GM21619 (cell line): ENCODE measurements around the gene TLR9.

Experiments used
- ATAC-seq: cut with Tn5 transposase; IDR thresholded peaks from one replicate; pipeline ENCODE4 v1.9.1; 2021; ENCODE audit not compliant: unreplicated experiment

Gene TLR9

GRCh38 chr3:52218026-52218425, 7.4 kb downstream of the TLR9 start:
- ATAC-seq = no peak

DNA sequence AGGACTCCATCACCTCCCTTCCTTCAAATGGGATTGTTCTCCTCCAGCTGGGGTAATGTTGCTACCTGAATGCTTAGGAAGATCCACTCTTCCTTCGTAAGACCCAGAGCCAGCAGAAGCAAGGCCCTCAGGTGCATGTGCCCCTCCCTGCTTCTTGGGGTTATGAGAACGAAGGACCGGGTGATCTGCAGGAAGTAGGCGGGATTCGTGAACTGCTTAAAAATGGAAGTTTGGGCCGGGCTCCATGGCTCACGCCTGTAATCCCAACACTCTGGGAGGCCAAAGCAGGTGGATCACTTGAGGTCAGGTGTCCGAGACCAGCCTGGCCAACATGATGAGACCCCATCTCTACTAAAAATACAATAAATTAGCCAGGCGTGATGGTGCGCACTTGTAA, 8.0 kb downstream of the TLR9 start:
- no peak for ATAC-seq

GRCh38 chr3:52216585-52217408, 8.6 kb downstream of the TLR9 start:
- no peak for ATAC-seq

- ATAC-seq = no peak
Observed at GRCh38 chr3:52215351-52215750, 10.1 kb downstream of the TLR9 start.

DNA sequence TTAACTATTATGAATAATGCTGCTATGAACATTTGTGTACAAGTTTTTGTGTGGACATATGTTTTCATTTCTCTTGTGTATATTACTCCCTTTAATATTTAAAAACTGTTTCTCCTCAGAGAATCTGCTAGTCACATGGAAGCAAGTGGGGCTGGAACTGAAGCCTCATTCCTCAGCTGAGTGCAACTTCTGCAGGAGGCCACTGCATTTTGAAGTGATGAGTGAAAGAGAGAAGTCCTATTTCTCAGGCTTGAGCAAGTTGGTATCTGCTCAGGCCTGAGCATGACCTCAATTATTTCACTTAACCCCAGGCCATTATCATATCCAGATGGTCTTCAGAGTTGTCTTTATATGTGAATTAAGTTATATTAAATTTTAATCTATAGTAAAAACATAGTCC, 11.5 kb downstream of the TLR9 start:
- ATAC-seq = no peak

DNA sequence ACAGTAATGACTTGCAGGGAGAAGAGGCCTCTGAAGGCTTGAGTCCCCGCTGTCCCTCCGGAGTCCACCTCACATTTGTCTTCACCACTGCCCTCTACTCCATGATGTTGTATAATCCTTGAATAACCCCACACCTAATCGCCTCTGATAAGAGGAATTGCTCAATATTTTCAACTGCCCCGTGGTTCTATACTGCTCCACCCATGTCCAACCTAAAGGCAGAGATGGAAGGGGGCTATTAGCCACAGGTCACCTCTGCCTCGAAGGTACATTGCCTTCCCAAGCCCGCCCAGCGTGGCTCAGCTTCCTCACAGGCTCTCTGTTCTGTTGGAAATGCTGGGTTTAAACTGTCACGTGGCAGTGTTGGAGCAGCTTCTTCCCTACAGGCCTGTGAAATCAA, 12.4 kb downstream of the TLR9 start:
- ATAC-seq = no peak

DNA sequence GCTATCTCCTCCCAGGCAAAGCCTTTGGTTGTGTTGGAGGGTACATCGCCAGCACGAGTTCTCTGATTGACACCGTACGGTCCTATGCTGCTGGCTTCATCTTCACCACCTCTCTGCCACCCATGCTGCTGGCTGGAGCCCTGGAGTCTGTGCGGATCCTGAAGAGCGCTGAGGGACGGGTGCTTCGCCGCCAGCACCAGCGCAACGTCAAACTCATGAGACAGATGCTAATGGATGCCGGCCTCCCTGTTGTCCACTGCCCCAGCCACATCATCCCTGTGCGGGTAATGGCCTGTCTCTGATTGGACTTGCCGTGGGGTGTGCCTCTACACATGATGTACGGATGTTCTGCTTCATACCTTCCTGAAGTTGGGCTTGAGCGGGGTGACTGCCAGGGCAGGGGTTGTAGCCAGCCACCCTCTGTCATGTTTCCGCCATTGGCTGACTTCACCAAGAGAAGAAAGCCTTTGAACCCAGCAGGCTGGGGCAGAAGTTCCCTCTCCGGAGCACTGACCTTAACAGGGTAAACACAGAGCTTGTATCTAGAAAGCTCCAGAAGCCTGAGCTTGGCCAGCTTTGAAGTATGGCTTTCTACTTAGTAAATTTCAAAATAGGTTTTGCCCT, 14.1 kb downstream of the TLR9 start:
- ATAC-seq = no peak

DNA sequence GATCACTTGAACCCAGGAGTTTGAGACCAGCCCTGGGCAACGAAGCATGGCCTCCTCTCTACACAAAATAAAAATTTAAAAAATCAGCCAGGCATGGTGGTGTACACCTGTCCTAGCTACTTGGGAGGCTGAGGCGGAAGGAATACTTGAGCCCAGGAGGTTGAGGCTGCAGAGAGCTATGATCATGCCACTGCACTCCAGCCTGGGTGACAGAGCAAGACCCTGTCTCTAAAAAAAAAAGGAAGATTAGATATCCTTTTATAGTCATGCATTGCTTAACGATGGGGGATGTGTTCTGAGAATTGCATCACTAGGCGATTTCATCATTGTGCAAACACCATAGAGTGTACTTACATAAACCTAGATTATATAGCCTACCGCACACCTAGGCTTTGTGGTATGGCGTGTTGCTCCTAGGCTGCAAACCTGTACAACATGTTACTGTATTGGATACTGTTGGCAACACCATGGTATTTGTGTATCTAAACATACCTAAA, 14.8 kb downstream of the TLR9 start:
- ATAC-seq = no peak

- ATAC-seq = no peak
Observed at GRCh38 chr3:52210037-52210436, 15.4 kb downstream of the TLR9 start.

DNA sequence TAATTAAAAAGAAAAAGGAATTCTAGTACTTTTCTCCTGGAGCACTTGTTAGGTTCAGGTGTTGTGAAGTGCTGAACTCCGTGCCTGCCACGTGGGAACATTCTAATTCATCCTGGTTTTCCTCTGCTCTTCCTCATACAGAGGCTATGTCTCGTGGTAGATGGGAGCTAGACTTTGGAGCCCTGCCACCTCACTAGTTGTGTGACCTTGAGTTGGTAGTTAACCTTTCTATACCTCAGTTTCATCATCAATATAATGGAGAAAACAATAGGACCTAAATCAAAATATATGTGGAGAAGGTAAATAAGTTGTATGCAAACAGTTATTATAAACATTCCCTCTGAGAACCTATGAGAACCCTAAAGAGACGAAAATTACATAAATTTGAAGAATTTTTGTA, 16.9 kb downstream of the TLR9 start:
- ATAC-seq = no peak

DNA sequence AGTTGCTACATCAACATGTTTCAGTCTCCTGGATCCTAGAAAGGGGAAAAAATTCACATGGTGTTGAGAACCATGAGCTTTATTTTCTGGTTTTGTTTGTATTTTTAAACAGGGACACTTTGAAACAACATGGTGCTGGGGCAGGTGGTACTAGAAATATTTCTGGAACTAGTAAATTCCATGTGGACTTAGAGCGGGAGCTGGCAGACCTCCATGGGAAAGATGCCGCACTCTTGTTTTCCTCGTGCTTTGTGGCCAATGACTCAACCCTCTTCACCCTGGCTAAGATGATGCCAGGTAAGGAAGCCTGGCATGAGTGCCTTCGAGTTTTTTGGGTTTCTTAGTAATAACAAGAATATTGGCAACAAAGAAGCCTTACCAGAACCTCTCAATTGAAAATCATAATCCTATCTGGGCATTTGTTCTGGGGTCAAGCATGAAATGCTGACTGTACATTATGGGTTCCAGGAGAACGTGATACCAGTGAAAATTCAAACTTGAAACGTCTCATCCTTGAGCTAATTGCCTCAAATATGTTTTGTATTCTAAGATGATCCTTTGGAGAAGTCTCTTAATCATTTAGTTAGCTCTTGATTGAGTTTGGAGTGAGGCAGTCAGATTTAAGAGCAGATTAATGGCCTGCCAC, 19.6 kb downstream of the TLR9 start:
- no peak for ATAC-seq

- ATAC-seq = no peak
Observed at GRCh38 chr3:52204337-52205073, 20.9 kb downstream of the TLR9 start.

- ATAC-seq = no peak
Observed at GRCh38 chr3:52203701-52204100, 21.7 kb downstream of the TLR9 start.

GRCh38 chr3:52202384-52203077, 22.9 kb downstream of the TLR9 start:
- ATAC-seq = no peak

DNA sequence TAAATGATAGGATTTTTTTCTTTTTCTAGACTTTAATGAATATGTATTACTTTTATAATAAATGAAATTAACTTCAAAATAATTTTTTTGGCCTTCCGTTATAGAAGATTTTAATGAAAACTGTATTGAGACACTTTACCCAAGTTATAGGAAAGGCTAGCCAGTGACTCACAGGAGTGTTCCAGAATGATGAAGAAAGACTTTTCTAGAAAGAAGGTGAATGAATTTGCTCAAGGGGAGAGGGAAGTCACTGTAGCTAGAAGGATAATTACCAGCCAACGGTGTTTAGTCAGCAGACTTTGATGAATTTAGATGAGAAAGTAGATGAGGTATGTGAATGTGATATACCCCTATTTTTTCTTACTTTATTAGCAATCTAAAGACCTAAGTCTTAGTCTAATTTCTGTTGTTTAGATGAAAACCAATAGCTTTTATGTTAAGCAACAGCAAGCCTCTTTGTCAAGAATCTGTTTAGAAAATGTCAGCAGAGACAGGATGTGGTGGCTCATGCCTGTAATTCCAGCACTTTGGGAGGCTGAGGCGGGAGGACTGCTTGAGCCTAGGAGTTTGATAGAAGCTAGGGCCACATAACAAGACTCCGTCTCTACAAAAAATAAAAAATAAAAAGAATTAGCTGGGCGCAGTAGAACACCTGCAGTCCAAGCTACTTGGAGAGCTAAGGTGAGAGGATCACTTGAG, 24.3 kb downstream of the TLR9 start:
- no peak for ATAC-seq

DNA sequence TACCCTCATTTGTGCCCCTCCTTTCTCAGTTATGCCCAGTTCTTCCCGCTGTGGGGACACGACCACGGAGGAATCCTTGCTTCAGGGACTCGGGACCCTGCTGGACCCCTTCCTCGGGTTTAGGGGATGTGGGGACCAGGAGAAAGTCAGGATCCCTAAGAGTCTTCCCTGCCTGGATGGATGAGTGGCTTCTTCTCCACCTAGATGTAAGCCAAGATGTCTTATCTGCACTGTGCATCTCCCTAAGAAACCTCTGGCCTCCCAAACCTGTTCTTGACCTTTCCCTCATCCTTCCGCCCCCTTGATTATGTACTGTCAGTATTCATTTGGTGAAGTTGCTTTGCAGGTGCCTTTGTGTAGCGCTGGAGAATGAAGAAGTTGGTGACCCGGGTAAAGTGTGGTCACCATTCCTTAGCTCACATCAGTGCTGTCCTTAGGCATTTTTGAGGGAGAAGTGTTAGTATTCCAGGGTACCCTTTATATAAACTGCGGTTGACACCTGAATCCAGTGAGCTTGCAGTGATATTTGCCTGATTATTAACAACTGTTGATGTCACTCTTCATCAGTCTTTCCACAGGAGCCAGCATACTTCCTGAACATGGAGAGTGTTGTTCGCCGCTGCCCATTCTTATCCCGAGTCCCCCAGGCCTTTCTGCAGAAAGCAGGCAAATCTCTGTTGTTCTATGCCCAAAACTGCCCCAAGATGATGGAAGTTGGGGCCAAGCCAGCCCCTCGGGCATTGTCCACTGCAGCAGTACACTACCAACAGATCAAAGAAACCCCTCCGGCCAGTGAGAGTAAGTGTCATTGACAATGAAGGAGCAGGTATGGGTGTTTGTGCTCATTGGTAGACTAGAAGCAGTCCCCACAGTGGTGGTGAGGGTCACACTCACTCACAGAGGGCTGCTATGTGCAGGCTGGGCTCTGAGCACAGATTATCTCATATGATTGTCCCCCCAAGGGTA, 26.5 kb downstream of the TLR9 start:
- no peak for ATAC-seq

DNA sequence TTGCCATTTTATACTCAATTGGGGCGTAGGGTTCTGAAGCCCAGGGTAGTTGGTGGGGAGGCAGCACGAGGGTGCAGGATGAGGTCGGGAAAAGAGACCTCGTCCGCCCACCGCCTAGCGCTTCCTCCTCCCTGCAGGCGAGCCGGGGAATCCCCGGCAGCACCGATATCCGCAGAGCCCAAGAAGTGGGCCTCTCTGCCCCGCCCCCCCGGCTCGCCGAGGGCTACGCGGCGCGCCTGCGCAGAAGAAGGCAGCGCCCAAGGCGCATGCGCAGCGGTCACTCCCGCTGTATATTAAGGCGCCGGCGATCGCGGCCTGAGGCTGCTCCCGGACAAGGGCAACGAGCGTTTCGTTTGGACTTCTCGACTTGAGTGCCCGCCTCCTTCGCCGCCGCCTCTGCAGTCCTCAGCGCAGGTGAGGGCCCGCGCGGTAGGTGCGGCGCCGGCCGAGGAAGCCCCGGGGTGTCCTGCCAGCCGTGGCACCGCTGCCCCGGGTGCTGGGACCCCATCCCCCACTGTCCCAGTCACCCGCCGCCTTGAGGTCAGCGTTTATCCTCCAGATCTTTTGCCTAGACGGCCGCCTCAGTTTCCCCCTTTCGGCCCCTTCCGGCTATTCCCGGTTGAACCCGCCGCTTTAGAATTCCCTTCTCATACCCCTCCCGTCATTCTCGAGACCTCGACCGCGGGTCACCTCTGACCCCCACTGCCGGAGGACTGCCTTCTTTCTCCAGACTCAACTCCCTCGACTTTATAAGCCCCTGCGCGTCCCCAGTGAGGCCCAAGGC, 27.4 kb downstream of the TLR9 start, which contains the start of gene ALAS1:
TSS of gene ALAS1 (plus strand) at position 319 of the 784 bp plus-strand sequence. CDS start 1,082 bp downstream, outside the sequence.
- peak; percentile 81 for ATAC-seq

- no peak for ATAC-seq
Observed at GRCh38 chr3:52197499-52197841, 28.0 kb downstream of the TLR9 start.
